Natural killer cell treated with Interleukin-12 subunit alpha and Interleukin-12 subunit beta and Interleukin-15 and Interleukin-18, amount 100 ng/mL, for 72 hours (primary cell): ENCODE measurements around the gene CFAP46. TPM values are rescaled to one million over a fixed set of nuclear protein-coding genes. Genes with fewer than 3 reads are reported as not detected.

Experiments used
- ATAC-seq, 2 donors: fragments of 150-1000 bp; cut with Tn5 transposase in 1 of 2; sonication (Bioruptor Pico), chemical (Tn5 transposase) in 1 of 2; 2 replicates each; pipeline ENCODE4 v1.10.0; 2021
- DNase-seq: peaks from one replicate; pipeline ENCODE4 v3.0.0; 2022; ENCODE audit warnings: low spot score
- H3K27ac Mint-ChIP-seq, 2 donors: 1 replicate in 1 of 2; 2 replicates in 1 of 2; pipeline ENCODE4 v1.8.0; 2022; ENCODE audit warnings: mixed read lengths in 2 of 2, mild to moderate bottlenecking in 1 of 2, moderate library complexity in 1 of 2
- H3K27me3 Mint-ChIP-seq, 2 donors: 1 replicate in 1 of 2; 2 replicates in 1 of 2; pipeline ENCODE4 v1.8.0; 2022; ENCODE audit warnings: mixed read lengths in 2 of 2
- H3K36me3 Mint-ChIP-seq: one replicate; pipeline ENCODE4 v1.8.0; 2022; ENCODE audit warnings: mixed read lengths
- H3K4me1 Mint-ChIP-seq, 2 donors: 1 replicate in 1 of 2; 2 replicates in 1 of 2; pipeline ENCODE4 v1.8.0; 2022; ENCODE audit warnings: low read depth in 2 of 2, mixed read lengths in 2 of 2, mild to moderate bottlenecking in 1 of 2
- H3K4me3 Mint-ChIP-seq: one replicate; pipeline ENCODE4 v1.8.0; 2022; ENCODE audit warnings: mixed read lengths
- H3K9me3 Mint-ChIP-seq: 2 replicates; pipeline ENCODE4 v1.8.0; 2022; ENCODE audit warnings: mixed read lengths
- total RNA-seq, 2 donors: library from RNA; stranded (reverse); gene quantifications; one replicate each; pipeline ENCODE4 v1.2.3, GENCODE V29; 2022

The CFAP46 gene
- total RNA-seq, 2 donors from 2014 or later = 0.19 TPM; not detected in 1

GRCh38 chr10:132984008-132984295 lies 41.6 kb upstream of the CFAP46 start:
- no peak overlapping the region for H3K4me3 Mint-ChIP-seq
- DNase-seq = no peak
- H3K9me3 Mint-ChIP-seq = no peaks in the 10 kb centered on the region
- H3K27me3 Mint-ChIP-seq = peaks cover 0 to 4% of the 10 kb centered on the region in 2 donors
- no peak for ATAC-seq
- H3K27ac Mint-ChIP-seq = no peak overlapping the region
- no peaks in the 10 kb centered on the region for H3K4me1 Mint-ChIP-seq
- no peaks in the 10 kb centered on the region for H3K36me3 Mint-ChIP-seq

- Mint-ChIP-seq H3K4me3 (no peak overlapping the region), H3K36me3 (no peaks in the 10 kb centered on the region), H3K27ac (no peak overlapping the region), H3K4me1 (no peaks in the 10 kb centered on the region), H3K9me3 (no peaks in the 10 kb centered on the region), H3K27me3 (peaks cover 0 to 4% of the 10 kb centered on the region in 2 donors)
- DNase-seq = no peak
- ATAC-seq = no peak
Measured at GRCh38 chr10:132983252-132984007, 41.1 kb upstream of the CFAP46 start.

- DNase-seq (no peak), ATAC-seq (no peak)
- H3K4me1 Mint-ChIP-seq = no peaks in the 10 kb centered on the region
- no peaks in the 10 kb centered on the region for H3K9me3 Mint-ChIP-seq
- H3K36me3 Mint-ChIP-seq = no peaks in the 10 kb centered on the region
- H3K27me3 Mint-ChIP-seq = peaks cover 0 to 12% of the 10 kb centered on the region in 2 donors
- no peak overlapping the region for H3K27ac Mint-ChIP-seq
- no peak overlapping the region for H3K4me3 Mint-ChIP-seq
Measured at GRCh38 chr10:132982301-132982989, 40.1 kb upstream of the CFAP46 start.

GRCh38 chr10:132981746-132982145 lies 39.4 kb upstream of the CFAP46 start:
- Mint-ChIP-seq H3K9me3 (no peaks in the 10 kb centered on the region), H3K27ac (no peak overlapping the region), H3K4me3 (no peak overlapping the region), H3K36me3 (no peaks in the 10 kb centered on the region), H3K4me1 (no peaks in the 10 kb centered on the region), H3K27me3 (peaks cover 0 to 9% of the 10 kb centered on the region in 2 donors)
- ATAC-seq = no peak
- DNase-seq = no peak

GRCh38 chr10:132981173-132981555 lies 38.8 kb upstream of the CFAP46 start:
- ATAC-seq (no peak), DNase-seq (no peak)
- no peak overlapping the region for H3K27ac Mint-ChIP-seq
- no peaks in the 10 kb centered on the region for H3K4me1 Mint-ChIP-seq
- H3K9me3 Mint-ChIP-seq = no peaks in the 10 kb centered on the region
- peaks cover 0 to 9% of the 10 kb centered on the region in 2 donors for H3K27me3 Mint-ChIP-seq
- H3K36me3 Mint-ChIP-seq = no peaks in the 10 kb centered on the region
- no peak overlapping the region for H3K4me3 Mint-ChIP-seq

GRCh38 chr10:132980426-132981172 lies 38.2 kb upstream of the CFAP46 start:
- peaks cover 0 to 9% of the 10 kb centered on the region in 2 donors for H3K27me3 Mint-ChIP-seq
- ATAC-seq (no peak), DNase-seq (no peak)
- H3K27ac Mint-ChIP-seq = no peak overlapping the region
- H3K4me3 Mint-ChIP-seq = no peak overlapping the region
- no peaks in the 10 kb centered on the region for H3K36me3 Mint-ChIP-seq
- no peaks in the 10 kb centered on the region for H3K9me3 Mint-ChIP-seq
- H3K4me1 Mint-ChIP-seq = no peaks in the 10 kb centered on the region

- Mint-ChIP-seq H3K36me3 (no peaks in the 10 kb centered on the region), H3K27ac (no peak overlapping the region), H3K9me3 (no peaks in the 10 kb centered on the region), H3K27me3 (peaks cover 0 to 9% of the 10 kb centered on the region in 2 donors), H3K4me1 (no peaks in the 10 kb centered on the region), H3K4me3 (no peak overlapping the region)
- ATAC-seq (no peak), DNase-seq (no peak)
Measured at GRCh38 chr10:132979491-132980425, 37.4 kb upstream of the CFAP46 start.

GRCh38 chr10:132978542-132978941 lies 36.2 kb upstream of the CFAP46 start:
- Mint-ChIP-seq H3K36me3 (no peaks in the 10 kb centered on the region), H3K4me3 (no peak overlapping the region), H3K27me3 (peaks cover 0 to 9% of the 10 kb centered on the region in 2 donors), H3K4me1 (no peaks in the 10 kb centered on the region), H3K27ac (no peak overlapping the region), H3K9me3 (no peaks in the 10 kb centered on the region)
- no peak for DNase-seq
- no peak for ATAC-seq

GRCh38 chr10:132977807-132978206 lies 35.4 kb upstream of the CFAP46 start:
- ATAC-seq (no peak), DNase-seq (no peak)
- Mint-ChIP-seq H3K27me3 (peaks cover 0 to 9% of the 10 kb centered on the region in 2 donors), H3K4me3 (no peak overlapping the region), H3K27ac (no peak overlapping the region), H3K4me1 (no peaks in the 10 kb centered on the region), H3K36me3 (no peaks in the 10 kb centered on the region), H3K9me3 (no peaks in the 10 kb centered on the region)

GRCh38 chr10:132977076-132977475 lies 34.7 kb upstream of the CFAP46 start:
- H3K9me3 Mint-ChIP-seq = no peaks in the 10 kb centered on the region
- H3K27me3 Mint-ChIP-seq = peaks cover 0 to 12% of the 10 kb centered on the region in 2 donors
- DNase-seq (no peak), ATAC-seq (no peak)
- no peaks in the 10 kb centered on the region for H3K4me1 Mint-ChIP-seq
- H3K4me3 Mint-ChIP-seq = no peak overlapping the region
- H3K27ac Mint-ChIP-seq = no peak overlapping the region
- no peaks in the 10 kb centered on the region for H3K36me3 Mint-ChIP-seq

- DNase-seq (no peak), ATAC-seq (no peak)
- H3K4me3 Mint-ChIP-seq = no peak overlapping the region
- H3K36me3 Mint-ChIP-seq = no peaks in the 10 kb centered on the region
- H3K9me3 Mint-ChIP-seq = no peaks in the 10 kb centered on the region
- no peaks in the 10 kb centered on the region for H3K4me1 Mint-ChIP-seq
- H3K27me3 Mint-ChIP-seq = peaks cover 0 to 17% of the 10 kb centered on the region in 2 donors
- no peak overlapping the region for H3K27ac Mint-ChIP-seq
Measured at GRCh38 chr10:132975831-132976682, 33.7 kb upstream of the CFAP46 start.

GRCh38 chr10:132974886-132975830 lies 32.8 kb upstream of the CFAP46 start:
- H3K4me1 Mint-ChIP-seq = no peaks in the 10 kb centered on the region
- DNase-seq = no peak
- no peak overlapping the region for H3K27ac Mint-ChIP-seq
- H3K36me3 Mint-ChIP-seq = no peaks in the 10 kb centered on the region
- H3K4me3 Mint-ChIP-seq = no peak overlapping the region
- ATAC-seq = peak in 1 of 2 donors; percentile 21
- H3K27me3 Mint-ChIP-seq = peaks cover 3 to 17% of the 10 kb centered on the region in 2 donors
- no peaks in the 10 kb centered on the region for H3K9me3 Mint-ChIP-seq
